RKO (cell line): ENCODE measurements around the gene GRM1.

ENCODE experiments used
- DNase-seq: peaks from one replicate; pipeline ENCODE4 v3.0.0-alpha.2; 2016; ENCODE audit warnings: low spot score

Gene GRM1

DNA sequence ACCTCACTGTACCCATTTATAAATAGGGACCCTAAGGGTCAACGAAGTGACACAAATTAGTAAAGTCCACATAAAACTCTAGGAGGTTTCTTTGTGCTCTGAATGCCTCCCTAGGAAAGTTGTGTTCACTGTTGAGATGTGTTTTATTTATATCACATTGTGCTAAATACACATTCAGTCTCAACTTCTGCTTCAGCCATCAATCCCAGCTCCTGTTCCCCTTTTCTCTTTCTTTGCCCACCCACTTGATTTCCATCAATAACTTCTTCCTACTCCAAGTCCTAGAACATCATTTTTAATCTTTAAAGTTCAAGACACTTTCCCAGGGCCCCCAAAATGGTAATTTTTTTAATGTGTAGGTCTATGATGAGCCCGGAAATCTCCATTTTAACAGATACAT lies 306.5 kb downstream of the GRM1 start:
- DNase-seq = no peak

DNA sequence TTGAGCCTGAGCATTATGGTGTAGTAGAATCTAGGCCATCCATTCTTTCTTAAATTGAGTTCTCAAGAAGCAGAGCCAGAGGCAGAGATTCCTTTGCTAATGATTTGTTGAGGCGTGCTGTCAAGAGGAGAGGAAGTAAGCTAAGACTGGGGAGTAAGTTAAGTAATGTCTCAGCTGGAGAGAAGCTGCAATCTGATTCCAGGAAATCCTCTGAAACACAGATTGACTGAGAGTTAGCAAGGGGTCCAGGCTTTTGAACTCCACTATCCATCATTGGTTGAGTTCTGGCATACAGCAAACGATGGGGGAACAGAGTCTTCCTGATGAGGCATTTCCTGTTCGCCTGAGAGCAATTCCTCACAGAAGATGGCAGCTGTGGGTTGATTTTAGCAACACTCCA lies 307.3 kb downstream of the GRM1 start:
- no peak for DNase-seq

DNA sequence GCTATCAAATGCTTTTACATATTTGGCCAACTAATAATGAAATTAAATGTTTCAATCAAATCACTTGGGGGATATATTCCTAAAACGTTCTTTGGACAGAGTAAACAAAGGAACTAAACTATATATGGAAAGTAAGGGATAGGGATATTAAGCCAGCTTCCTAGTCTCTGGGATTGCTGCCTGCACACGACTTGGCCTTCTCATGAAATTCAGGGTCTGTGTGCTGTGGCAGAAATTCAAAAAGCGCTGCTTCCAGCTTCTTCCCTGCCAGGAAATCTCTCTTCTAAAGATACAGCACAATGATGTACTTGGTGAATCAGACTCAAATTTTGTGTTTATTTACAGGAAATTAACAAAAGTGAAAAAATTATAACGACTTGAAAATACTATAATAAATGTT lies 308.5 kb downstream of the GRM1 start:
- no peak for DNase-seq

DNA sequence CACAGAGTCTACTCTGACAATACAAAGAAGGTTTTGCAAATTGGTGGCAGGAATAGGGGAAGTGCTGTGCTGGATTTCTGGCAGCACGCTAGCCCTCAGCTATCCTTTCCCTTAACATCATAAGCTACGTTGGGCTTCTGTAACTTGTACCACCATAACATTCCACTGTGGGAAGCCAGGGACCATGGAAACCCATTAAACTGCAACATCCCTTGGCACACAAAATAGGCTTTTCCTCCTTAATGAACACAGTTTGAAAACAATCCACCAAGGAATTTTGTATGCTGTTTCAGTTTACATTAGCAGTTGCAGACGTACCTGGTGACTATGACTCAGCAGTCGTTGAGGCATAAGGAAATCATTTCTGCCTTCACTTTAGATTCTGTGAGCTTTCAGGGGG lies 310.9 kb downstream of the GRM1 start:
- no peak for DNase-seq

DNA sequence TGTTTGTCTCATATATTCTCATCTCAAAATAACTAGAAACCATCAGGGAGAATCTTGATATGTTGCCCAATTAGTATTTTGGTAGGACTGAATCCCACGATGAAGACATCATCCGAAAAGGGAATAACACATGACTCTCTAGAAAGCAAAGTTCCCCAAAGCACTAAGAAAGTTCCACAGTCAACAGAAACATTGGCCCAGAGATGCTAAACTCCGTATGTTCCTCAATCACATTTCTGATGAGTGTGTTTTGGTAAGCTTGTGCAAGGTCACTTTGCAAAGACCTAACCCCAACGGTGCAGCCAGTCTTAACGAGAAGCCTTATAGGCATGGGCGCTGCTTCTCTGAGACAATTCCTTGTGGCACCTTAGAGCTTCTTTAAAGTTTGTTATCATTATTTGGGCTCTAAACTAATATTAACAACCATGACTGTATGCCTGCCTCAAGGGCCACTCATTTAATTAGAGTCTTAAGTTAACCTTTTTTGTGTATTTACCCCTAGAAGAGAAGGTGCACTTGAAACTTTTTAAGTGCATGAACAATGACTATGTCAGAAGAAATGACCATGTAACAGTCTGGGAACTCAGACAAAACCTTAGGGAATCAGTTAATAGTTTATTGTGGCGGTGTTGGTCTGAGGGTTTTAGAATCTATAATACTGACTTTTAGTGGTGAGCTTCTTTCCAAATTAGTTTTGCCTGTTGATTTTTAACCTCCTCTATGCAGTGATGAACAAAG lies 312.8 kb downstream of the GRM1 start:
- no peak for DNase-seq

DNA sequence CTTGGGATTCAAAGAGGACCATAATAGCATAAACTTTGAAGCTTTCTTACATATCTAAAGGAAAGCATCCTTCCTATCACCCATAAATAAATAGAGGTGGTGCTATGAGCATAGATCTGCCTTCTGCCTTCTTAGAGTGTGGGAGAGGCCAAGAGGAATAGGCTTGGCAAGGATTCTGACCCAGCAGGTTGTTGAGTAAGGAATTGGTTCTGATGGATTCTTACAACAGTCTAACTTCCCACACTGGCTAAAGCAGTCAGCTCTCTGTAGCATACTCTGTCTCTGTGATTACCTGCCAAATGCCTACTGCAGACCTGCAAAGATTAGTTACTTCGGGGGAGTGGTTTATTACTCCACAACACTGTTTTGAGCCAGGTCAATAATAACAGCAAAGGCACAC lies 316.7 kb downstream of the GRM1 start:
- no peak for DNase-seq

DNA sequence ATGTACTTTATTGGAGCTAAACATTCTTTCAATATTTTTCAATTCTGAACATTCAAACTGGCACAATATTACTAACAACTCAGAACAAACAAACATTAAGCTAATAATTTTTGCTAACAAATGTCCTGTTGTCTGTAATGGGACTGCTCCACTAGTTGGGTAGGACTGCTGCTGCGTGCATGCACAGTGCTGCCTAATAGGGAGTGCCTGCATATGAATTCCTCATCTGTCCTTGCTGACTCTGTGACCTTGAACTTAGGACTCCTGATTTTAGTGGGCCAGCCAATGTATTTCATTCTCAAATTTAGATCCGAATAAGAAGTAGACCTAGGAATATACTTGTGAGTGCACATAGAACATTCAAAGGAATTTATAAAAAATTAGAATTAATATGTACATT lies 318.2 kb downstream of the GRM1 start:
- DNase-seq = no peak

DNA sequence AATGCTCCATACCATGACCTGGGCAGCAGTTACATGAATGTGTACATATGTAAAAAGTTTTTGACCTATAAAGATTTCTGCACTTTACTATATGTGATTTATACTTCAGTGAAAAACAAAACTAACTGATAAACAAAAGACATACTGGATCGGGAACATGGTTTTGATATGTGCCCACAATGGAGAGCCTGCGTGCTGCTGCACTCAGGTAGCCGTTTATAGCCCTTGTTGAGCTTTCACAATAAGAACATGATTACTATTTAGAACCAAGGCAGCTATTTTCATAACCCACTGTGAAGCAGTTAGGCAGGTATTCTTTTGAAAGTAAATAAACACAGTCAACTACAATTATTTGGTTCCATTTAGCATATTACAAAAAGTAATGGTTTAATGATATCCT lies 318.8 kb downstream of the GRM1 start:
- DNase-seq = no peak

DNA sequence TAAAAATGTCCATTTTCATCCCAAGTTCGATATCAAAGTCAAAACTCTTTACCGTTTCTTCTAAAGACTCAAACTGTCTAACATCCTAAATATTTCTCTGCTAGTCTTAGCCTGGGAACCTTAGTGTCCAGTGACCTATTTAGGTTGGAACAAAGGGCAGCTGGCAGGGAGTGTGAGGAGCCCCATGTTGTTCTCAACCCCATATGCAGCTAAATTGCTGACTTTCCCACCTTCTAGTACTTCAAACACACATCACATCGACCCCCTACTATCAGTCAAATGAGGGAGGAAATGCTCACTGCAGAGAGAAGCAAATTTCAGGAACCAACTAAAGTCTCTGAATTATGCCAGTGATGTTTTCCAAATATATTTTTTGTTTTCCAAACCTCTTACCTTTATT lies 322.2 kb downstream of the GRM1 start:
- DNase-seq = no peak

DNA sequence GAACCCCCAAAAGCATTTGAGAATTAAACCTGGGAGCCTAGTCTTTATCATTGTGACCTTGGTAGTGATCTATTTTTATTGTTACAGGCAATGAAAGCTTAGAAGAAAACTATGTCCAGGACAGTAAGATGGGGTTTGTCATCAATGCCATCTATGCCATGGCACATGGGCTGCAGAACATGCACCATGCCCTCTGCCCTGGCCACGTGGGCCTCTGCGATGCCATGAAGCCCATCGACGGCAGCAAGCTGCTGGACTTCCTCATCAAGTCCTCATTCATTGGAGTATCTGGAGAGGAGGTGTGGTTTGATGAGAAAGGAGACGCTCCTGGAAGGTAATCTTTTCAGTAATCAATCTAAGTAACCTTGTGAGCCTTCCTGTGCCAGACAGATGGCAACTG lies 323.3 kb downstream of the GRM1 start:
- no peak for DNase-seq

DNA sequence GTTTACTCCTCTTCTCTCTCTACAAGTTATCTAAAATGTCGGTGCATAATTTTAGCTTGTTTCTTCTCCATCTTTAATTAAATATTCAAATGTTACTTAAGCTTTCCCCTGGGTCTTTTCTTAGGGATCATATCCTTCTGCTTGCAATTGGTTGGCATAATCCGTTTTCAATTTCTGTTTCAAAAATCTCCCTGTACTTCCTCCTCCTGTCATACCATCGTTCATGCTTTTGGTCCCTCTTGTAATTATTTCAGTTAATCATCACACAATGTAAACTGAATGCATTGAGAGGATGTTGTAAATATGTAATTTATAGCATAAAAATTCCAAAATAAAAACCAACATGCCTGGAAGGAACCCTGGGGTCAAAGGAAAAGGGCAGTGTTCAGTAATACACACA lies 325.6 kb downstream of the GRM1 start:
- DNase-seq = no peak

DNA sequence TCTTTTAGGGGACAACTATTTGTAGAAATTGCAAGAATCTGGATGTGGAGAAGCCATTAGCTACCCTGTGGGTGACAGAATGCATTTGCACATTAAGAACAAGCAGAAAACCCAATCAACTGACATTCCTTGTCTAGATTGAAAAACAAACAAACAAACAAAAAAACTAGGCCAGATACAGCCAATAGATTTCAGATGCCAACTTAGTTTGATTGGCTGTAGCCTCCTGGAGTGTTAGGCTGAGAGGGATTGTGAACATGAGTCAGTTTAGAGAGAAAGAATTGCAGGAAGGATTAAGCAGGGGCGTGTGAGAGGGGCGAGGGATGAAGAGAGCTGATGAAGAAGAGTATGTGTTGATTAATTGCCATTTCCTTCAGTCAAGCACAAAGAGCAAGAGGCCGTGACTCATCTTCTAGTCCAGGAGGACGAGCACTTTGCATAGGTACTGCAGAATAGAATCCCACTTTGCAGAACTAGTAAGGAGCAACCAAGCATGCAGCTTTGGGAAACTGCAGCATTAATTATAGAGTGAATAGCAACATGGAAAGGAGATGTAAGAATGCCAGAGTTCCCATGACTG lies 326.7 kb downstream of the GRM1 start:
- no peak for DNase-seq

DNA sequence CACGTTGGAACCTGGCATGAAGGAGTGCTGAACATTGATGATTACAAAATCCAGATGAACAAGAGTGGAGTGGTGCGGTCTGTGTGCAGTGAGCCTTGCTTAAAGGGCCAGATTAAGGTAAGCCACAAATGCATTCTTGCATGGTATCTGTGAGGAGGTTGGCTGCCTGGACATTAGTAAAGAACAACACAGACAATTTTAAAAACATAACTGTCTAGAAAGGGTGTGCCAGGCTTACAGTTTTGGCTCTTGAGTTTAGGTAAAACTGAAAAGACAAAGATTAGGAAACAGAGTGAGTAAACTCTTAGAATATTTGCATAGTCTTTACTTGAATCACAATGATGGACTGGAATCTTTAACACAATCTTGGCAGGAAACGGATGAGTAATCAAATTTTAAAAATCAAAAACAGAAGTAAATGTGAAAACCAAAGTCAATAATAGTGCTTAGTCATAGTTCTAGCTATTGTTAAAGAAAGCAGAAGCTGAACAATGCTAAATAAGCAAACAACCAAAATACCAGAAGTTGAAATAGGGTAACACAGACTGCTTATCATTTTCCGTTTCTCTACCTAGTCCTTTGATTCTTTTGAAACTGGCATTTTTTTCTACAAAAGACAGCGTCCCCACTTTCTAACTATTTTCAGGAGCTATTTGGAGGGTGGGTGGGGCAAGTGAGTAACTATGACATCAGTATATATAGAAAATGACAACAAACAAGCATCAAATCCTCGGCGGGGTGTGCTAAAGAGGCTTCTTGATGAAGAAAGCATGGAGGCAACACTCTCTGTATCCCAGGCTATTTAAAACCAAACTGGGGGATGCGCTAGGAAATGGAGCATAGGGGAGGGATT lies 328.9 kb downstream of the GRM1 start:
- peak; percentile 51 for DNase-seq

DNA sequence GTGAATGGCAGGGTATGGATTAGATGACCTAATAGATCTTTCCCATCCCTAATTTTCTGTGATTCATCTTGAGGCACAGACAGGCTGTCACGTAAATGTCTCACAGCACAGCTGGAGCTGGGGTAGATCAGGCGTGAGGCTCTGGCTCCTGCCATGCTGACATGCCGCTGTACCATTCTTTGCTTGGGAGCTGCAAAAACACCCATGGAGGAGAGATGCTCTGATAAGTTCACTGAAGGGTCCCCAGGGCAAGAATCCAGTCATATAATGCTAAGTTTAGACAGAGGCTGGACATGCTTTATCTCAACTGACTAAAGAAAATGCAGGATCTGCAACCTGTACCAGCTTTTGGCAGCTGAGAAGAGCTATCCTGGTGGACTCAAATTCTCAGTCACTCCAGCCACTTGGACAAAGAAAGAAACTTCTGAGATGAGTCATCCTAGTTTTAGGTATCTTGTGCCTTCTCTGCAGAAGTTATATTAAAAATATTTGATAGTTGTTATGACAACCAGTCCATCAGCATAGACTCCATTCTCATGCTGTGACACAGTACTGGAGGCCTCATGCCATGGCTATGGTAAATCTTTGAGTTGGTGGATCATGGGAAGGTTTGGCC lies 329.7 kb downstream of the GRM1 start:
- no peak for DNase-seq

DNA sequence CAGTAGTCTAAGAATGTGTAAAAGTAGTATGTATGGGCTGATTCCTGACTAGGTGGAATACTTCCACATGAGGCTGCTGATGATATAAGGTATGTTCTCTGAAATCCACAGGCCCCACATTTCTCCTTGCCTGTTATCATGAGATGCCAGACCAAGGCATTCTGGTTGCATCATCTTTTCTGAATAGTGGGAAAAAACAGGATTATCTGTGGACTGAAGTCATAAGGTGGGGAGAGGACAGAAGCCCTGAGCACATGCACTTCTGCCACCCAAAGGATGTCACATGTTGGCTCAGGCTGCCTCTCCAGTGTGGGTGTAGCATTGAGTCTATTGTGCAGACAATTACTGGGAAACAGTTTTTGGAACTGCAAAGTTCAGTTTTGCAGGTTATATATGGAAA lies 330.3 kb downstream of the GRM1 start:
- no peak for DNase-seq

DNA sequence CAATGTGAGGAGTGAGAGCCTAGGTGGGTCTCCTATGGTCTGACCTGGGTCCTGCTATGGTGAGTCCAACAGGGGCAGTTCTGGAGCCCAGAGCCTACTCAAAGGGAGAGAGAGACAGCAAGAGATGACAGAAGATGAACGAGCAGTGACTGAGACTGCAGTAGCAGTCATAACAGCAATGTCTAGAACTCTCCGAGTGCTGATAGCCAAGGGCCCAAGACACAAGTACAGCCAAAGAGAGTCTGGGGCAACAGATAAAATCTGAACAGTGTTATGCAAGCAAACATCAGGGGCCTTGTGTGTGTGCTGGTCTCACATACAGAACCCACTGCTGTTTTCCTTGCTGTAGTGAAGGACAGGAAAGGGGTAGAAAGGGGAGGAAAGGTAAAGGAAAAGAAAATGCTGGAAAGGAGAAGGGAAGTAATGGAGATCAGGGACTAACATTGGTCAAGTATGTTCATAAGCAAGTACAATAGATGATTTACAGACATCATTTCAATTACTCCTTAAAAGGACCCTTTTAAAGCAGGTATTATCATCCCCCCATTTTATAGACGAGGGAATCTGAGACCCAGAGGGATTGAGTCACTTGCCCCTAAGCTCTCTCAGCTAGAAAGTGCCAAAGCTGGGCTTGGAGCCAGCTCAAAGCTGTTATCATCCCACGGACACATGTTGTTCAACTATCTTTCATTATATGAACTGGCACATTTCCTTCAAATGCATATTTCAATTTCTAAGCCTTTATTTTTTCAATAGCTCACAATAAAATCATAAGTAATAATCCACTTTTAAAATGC lies 332.5 kb downstream of the GRM1 start:
- DNase-seq = no peak

DNA sequence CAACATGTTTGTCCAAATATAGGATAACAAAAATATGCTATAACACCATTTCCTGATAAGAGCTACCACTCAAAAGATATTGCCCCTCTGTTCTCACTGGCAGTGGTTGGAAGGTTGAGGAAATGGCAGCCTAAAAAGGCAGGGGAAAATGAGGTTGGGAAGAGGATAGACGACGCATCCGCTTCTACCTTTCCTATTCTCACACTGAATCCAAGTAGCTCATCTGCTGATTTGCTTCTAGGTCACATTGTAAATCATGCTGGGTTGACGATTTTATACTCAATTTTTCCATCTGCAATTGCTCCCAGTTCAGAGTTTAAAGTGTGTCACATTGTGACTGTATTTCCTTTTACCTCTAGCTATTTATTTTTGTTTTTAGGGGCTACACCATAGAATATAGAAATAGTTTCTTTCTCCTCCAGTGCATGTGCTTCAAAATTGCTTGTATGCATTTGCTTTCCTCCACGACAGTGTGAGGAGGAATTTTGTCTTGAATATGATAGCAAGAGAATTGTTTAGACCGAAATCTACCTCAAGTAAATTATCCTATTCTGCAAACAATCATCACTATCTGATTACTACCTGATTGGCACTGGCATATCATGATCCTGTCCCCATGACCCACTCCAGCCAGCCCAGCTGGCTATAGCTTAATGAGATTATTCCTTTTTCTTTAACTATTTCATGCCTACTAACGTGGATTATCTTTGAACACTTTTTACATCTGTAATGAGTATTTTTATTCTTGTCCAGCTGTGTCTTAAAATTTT lies 335.2 kb downstream of the GRM1 start:
- no peak for DNase-seq

DNA sequence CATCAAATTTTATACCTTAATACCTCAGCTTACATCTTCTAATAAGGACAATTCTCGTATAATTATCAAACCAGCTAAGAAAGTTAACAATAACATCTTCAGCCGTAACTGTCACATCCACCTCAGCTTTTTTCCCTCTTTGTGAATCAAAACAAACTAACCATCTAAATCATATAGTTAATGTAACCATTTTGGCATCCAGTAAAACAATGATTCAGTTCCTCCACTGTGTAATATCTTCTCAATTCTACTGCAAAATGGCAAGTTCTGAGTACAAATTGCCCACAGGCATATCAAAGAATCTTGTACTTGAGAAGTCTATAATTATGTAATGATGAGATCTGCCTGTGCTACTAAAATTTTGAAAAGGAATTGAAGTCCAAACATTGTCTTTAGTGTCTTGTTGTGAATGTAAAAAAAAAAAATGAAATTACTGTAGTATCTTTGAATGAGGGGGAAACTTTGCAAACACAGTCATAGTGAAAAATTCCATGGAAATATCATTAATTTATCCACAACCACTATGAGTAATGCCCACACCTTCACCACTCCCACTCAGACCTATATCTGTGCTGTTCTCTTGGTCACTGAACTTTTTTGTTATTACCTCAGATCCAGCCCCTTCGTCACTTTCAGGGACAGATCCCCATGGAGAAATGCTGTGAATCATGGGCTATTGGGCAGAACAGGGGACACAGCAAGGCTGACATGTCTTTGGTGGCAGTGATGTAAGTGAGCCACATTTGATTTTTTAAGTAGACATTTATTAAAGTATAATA lies 336.1 kb downstream of the GRM1 start:
- DNase-seq = no peak

DNA sequence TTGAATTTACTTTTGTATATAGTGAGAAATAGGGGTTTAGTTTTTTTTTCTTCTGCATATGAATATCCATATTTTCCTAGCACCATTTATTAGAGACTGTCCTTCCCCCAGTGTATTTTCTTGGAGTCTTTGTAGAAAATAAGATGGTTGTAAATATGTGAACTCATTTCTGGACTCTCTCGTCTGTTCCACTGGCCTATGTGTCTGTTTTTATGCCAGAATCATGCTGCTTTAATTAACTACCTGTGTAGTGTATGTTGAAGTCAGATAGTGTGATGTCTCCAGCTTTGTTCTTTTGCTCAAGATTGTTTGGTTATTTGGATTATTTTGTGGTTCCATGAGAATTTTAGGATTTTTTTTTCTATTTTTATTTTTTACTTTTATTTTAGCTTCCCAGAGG lies 338.2 kb downstream of the GRM1 start:
- no peak for DNase-seq

DNA sequence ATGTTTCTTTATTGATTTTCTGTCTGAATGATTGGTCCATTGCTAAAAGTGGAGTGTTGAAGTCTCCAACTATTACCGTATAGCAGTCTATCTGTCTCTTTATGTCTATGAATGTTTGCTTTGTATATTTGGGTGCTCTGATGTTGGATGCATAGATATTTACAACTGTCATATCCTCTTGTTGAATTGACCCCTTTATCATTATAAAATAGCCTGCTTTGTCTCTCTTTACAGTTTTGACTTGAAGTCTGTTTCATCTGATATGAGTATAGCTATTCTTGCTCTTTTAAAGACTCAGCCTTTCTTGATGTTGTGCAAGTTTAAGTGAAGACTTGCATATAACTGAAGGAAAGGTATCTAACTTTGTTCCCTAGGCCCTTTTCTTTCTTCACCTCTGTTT lies 341.0 kb downstream of the GRM1 start:
- no peak for DNase-seq
